RPMI8226 (cell line): ENCODE results near the gene GMIP.
"Not testable (repeated sequence)": the region's sequence is repeated elsewhere in the genome, so short reads cannot be mapped to it uniquely, and the experiment has no call there.

Experiments used
- DNase-seq: peaks from one replicate; pipeline ENCODE4 v3.0.0-alpha.2; 2015

The GMIP gene

DNA sequence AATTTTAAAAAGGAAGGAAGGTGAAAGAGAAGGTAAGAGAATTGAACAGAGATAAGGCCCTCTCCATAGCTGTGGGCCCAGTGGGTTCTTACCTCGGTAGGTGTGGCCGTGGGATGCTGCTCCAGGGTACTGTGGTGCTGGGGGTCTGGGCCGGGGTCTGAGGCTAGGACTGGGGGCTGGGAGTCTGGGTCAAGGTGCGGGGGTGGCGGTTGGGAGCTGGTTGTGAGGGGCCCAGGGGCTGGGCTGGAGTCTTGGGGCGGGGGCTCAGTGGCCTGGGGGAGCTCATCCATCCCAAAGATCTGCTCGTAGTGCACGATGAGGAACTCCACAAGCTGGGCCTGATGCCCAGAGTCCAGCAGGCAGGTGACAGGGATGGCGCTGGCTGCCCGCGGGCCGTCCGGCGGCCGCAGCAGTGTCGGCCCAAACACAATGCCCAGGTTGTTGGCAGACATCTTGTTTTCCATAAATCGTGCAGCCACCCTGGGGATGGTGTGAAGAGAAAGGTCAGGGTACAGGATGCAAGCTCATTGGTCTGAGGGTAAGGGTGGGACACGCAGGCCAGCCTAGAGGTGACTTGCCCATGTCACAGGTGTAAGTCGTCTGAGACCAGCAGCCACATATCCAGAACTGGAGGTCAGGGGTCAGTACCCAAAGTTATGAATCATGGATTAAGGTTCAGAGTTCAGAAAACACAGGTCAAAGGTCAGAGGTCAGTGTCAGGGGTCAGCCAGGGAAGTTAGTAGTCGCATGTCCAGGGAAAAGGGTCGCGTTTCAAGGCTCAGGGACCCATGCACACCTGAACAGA, 9.5 kb downstream of the GMIP start:
- DNase-seq, result no peak

DNA sequence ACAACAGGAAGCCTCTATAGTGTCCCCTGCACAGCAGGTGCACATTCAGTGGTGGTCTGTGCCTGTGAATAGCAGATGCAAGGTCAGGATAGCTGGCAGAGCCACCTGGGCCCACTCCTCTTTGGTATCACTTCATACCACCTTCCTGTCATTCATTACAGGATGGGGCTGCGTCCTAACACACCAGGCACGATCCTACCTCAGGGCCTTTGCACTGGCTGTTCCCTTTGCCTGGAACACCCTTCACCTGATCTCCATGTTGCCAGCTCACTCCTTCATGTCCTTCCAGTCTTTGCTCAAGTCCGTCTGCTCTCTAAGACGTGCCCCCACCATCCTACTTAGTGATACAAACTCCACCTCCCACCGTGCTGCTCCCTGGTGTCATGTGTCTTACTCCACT, 10.8 kb downstream of the GMIP start:
- DNase-seq, result no peak

DNA sequence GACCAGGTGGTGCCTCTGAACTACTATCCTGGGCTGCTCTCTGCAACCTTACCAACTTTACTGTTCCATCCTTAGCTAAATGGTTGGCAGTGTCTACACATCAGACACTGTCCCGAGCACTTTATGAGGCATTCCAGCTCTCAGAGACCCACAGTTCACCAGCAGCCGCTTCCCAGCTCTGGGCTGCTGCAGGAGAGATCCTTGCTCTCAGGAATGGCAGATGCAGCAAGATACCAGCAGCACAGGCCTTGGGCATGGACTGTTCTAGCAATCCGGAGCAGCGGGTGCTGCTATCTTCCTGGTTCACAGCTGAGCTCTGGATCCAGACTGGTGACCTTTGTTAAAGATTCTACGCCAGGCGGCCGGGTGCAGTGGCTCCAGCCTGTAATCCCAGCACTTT, 12.1 kb downstream of the GMIP start:
- no peak for DNase-seq

DNA sequence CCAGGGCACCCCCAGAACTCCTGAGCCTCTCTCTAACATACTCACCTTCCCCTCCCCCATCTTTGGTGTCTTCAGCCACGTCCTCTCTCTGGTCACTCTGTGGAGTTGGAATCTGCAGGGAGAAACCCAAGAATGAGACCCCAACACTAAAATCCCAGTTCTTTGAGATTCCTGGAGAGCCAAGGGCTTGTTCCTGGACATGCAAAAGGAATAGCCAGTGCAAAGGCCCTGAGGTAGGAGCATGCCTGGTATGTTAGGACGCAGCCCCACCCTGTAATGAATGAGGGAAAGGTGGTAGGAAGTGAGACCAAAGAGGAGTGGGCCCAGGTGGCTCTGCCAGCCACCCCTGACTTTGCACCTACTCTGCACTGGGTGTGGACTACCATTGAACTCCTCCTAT, 13.0 kb downstream of the GMIP start:
- DNase-seq, result no peak

DNA sequence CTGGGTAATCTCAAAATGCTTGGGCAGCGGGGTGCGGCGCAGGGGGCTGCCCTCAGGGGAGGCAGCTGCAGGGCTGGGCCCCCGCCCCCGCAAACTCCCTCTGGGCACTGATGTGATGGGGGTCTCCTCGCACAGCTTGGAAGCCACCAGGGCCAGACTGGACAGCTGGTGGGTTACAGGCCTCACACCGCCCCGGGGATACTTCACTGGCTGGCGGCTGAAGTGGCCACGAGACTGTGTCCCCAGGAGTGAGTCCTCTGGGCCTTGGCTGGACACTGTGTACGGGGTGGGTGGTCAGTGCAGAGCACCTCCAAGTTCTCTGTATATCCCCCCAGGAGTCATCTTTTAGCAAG, 13.4 kb downstream of the GMIP start:
- DNase-seq, result no peak

DNA sequence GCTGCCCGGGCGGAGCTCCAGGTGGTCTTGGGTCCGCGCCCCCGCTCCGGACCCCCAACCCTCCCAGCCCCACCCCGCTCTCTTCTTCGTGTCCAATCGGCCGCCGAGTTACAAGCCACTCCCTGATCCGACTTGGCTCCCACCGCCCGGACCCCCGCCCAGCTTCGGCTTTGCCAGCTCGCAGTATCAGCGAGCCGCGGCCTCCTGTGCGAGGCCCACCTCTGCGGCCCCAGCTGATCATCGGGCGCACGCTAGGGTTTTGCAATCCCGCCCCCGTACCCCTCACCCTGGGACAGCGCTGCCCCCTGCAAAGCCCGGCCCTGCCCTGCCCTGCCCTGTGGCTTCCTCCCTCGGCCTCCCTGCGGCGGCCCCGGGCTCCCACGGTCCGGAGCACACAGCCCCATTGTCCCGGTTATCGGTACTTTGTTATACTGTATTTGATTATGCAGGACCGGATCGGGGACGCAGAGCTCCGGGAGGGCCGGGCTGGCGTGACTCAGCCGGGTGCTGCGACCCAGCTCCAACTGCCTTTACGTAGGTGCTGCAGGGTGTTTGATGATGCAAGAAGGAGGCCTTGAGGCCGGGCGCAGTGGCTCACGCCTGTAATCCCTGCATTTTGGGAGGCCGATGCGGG, 14.8 kb downstream of the GMIP start:
- DNase-seq, result no peak

DNA sequence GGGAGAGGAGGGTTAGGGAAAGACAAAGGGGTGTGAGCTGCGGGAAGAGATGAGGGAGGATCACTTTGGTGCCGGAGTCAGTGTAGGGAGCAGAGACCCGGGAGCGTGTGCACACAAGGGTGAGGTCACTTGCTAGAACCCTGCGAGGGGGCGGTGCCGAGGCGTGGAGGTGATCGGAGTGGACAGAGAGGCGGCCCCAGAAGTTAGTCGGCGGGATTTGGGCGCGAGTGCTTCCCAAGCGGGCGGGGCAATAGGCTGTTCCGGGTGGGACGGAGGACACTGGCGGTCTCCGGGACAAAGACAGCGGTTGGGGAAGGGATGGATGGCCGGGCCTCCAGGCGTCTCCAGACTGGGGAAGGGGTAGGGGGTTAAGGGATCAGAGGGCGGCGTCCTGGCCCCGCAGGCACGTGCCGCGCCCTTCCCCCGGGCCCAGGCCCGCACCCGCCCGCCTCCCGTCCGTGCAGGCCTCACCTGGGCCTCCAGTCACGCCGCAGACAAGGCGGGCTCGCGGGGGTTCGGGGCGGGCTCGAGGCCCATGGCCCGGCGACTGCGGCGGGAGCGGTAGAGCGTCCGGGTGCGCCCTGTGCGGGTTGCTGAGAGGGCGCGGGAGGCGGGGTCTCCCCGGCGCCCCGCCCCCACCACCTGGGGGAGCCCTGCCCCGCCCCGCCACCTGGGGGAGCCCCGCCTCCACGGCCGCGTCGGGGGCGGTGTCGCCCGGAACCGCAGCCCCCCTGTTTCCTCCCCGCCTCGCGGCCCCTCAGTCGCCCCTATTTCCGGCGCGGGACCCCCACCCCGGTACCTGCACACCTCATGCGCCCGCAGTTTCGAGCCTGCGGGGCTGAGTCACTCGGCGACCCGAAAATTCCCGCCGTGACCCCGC, 15.6 kb downstream of the GMIP start, which contains the start of gene LPAR2:
Gene LPAR2, minus strand, starts transcription at position 600 of the 880 bp plus-strand sequence. CDS start 945 bp downstream, outside the sequence.
- DNase-seq, result peak; percentile 83

DNA sequence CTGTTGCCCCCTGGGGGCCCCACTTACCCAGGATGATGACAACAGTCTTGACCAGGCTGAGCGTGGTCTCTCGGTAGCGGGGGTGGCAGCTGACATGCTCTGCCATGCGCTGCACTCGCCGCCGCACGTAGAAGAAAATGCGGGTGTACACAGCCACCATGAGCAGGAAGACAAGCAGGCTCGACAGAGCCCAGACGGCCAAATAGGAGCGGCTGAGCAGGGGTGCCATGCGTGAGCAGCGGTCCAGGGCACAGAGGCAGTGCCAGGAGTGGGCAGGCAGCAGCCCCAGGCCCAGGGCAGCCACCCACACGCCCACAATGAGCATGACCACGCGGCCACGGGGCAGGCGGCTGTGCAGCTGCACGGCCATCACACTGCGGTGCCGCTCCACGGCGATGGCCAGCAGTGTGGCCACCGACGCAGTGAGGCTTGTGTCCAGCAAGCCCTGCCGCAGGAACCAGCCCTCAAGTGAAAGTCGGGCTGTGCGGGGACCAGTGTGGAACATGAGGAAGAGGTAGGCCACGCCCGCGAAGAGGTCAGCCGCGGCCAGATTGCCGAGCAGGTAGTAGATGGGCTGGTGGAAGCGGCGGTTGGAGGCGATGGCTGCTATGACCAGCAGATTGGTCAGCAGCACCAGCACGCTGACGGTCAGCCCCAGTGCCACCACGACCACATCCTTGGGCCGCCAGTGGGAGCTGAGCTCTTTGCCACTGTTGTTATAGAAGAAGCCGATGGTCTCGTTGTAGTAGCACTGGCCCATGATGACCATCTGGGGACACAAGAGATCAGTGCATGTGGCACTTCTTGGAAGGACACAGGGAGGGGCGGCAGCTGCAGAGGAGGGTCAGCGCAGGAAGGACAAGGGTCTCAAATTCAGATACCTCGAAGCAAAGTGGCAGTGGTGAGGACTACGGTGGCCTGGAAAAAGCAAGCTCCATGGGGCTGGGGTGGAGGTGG, 16.7 kb downstream of the GMIP start:
- no peak for DNase-seq

DNA sequence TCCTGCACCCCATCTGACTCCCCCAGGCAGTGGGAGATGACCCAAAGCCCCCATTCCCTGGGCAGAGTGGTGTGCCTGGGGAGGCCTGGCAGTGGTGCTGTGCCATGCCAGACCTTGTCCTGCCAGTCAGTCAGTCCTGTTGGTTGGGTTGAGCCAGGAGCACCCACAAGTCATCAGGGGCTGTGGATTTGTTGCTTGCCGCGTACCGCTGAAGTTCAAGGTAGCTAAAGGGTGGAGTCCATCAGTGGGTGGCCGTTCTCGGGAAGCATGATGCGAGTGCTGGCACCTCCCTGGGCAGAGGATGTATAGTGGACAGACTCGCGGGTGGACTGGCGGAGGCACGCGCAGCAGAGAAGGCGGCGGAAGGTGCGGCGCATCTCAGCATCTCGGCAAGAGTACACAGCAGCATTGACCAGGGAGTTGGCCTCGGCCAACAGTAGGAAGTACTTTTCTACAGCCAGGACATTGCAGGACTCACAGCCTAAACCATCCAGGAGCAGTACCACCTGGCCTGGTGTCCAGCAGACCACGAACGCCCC, 19.4 kb downstream of the GMIP start:
- no peak for DNase-seq

DNA sequence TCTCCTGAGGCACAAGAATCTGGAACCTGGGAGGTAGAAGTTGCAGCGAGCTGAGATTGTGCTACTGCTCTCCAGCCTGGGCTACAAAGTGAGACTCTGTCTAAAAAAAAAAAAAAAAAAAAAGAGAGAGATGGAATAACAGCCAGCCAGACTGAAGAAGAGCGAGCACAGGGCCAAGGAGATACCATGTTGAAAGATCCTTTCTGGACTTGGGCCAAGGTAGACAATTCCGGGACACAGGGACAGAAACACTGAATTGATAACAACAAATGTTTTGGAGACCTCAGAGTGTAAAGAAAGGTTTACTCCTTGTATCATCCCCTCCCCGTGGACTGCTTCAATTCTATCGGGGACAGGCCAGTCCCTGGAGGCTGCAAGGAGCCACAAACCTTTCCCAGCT, 20.1 kb downstream of the GMIP start:
- DNase-seq, result no peak

DNA sequence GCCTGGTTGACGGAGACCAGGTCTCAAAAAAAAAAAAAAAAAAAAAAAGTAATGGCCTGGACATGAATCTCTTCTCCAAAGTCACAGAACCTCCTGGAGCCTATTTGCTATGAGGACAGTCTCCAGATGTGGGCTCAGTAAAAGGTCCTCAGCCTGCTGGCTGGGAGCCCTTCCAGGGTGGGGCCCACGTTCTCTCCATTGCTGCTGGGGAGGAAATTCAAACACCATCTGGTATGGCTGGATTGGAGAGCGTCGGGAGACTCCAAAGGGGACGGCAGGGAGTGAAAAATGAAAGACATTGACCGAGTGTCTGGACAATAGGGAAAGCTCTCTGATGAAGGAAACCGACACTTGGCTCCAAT, 23.6 kb downstream of the GMIP start:
- DNase-seq, result no peak

DNA sequence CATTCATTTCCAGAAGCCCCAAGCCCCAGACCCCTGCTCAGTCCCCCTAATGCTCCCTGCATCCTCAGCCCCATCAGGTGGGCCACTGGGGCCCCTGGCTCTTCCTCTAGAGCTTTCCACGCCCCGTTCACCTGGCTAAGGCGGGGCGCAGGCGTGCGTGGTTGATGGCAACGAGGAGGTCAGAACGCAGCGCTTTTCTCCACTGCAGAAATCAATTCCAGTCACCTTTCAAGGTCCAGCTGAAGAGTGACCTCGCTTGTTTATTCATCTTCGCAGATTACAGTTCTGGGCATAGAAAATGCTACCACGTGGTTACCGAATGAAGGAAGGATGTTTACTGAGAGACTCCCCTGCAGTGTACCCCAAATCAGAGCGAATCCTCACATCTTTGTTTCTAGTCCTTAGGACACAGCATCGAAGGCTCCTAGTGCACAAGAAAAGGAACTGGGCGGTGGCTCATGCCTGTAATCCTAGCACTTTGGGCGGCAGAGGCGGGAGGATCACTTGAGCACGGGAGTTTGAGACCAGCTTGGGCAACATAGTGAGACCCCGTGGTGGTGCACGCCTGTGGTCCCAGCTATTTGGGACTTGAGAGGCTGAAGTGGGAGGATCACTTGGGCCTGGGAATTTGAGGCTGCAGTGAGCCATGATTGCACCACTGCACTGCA, 24.1 kb downstream of the GMIP start:
- no peak for DNase-seq

DNA sequence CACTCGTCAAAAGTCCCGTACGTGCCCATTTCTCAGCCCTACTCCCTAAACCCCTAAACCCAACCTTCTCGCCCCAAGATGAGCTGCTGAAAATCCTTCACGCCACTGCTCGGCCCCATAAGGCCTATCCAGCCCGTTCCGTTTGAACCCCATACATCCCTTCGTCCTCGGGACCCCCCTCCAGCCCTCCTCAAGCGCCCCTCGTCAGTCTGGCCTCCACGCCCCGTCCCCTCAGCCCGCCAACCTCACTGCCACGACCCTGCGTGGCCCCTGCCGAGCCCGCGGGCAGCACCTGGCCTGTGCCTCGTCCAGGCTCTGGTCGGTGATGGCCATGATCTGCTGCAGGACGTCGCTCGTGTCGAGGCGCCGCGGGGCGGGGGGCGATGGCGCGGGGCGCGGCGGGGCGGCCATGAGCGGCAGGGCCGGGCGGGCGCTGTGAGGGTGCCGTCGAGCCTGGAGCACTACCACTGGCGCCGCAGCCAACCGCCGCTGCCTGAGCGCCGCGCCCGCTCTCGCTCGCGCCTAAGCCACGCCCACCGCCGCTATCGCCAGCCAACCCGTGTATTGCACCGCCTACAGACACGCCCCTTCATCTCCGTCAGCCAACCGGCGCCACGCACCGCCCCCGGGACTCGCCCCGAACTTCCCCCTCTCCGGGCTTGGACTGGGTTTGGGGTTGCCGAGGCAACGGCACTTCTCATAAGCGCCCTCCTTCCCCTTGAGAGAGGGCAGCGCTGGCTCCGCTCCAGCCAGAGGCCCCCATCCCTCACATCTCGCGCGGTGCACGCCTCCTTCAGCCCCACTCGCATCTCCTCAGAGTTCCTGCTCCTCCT, 25.0 kb downstream of the GMIP start, which contains the start of gene PBX4:
Gene PBX4, minus strand, starts transcription at position 469 of the 833 bp plus-strand sequence. Its CDS starts 58 bp downstream, at position 411.
- DNase-seq, result peak; percentile 96

DNA sequence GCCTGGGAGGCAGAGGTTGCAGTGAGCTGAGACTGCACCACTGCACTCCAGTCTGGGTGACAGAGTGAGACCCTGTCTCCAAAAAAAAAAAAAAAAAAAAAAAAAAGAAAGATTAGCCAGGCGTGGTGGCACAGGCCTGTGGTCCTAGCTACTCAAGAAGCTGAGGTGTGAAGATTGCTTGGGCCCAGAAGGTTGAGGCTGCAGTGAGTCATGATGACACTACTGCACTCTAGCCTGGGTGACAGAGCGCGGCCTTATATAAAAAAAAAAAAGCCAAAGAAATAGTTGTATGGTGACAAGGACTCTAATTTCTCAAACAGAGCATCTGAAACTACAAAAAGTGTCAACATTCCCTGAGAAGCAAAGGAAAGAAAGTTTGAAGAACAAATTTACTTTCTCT, 28.4 kb downstream of the GMIP start:
- DNase-seq, result no peak

DNA sequence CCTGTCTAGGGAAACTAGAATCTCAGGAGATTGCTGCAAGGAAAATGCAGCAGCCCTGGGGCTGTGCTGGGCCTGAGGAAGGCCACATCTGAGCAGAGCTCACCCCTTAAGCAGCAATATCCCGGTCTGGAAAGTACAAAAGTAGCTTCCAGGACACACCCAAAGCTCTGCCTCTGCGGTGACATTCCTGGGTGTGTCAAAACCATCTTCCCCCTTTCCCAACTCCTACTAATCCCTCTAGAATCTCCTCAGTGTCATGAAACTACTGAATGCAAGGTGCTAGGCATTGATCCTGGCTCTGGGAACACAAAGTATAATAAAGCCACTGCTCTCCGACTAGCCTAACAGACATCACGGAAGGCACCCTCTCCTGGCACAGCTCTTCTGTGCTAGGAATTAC, 30.0 kb downstream of the GMIP start:
- DNase-seq, result no peak

DNA sequence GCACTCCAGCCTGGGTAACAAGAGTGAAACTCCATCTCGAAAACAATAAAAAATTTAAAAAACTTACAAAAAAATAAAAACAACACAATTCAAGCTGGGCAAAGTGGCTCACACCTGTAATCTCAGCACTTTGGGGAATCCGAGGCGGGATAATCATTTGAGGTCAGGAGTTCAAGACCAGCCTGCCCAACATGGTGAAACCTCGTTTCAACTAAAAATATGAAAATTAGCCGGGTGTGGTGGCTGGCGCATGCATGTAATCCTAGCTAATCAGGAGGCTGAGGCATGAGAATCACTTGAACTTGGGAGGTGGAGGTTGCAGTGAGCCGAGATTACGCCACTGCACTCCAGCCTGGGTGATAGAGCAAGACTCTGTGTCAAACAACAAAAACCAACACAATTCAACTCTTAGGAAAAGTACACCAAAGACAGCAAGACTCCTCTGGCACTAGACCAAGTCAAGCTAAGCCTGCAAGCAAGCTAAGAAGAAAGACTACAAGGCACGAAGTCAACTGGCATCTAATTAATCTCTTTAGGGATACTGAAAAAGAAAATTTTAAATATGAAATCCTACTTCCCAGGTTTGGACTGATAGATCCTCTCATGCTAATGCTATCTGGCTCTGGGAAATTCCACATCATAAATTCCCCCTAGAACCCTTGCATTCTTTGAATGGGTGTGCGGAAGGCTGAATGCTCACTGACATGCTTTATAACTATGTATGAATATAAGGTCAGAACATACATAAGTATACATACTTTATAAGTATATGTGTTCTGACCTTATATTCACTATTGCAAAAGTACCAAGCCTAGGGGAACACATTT, 32.9 kb downstream of the GMIP start:
- DNase-seq, result no peak

DNA sequence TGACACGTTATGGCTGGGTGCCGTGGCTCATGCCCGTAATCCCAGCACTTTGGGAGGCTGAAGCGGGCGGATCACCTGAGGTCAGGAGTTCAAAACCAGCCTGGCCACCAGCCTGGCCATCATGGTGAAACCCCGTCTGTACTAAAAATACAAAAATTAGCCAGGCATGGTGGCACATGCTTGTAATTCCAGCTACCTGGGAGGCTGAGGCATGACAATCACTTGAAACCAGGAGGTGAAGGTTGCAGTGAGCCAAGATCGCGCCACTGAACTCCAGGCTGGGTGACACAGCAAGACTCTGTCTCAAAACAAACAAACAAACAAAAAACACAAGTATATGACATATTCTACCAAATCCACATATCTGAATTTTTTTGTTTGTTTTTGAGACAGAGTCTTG, 36.8 kb downstream of the GMIP start:
- DNase-seq, result not testable (repeated sequence)

DNA sequence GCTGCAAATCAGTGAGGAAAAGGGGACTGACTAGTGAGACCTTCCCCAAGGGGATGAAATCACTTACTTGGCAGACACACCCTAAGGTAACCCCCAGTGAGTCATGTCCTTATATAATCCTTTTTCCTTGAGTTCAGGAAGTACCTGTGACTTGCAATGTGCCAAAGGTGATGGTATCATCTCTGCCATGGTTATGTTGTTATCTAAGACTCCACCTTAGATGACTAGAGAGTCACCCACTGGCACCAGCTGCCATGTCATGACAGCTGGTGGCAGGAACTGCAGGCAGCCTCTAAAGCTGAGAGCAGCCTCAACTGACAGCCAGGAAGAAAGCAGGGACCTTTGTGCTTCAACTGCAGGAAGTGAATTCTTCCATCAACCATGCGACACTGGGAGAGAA, 37.4 kb downstream of the GMIP start:
- no peak for DNase-seq

DNA sequence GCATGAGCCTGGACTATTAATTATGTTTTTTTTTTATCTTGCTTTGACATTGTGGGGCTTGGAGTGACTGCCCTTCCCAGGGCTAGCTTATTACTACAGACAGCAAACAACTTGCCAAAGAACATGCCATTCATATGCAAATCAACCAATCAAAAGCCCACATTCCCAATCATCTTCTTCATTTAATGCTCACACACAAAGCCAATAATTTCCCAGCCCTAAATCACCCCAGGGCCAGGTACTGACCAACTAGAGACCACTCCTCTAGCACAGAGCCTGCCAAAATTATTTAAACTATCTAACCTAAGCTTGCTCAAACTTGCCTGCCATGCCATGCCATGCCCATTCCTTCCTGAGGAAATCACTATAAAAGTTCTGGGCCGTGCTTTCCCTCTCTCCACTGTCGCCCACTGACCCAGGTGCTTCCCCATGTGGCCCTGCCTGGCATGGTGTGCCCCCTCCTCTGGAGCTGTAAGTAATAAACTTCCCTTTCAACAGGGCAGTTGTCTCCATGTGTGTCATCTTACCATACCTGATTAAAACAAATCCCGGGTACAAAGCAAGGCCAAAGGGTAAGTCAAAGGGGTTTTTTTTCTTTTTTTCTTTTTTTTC, 40.6 kb downstream of the GMIP start:
- DNase-seq, result no peak
